Measurements from ENCODE around the gene PTCD2. TPM values are rescaled to one million over a fixed set of nuclear protein-coding genes. Genes with fewer than 3 reads are reported as not detected.

The PTCD2 gene
- total and polyA plus RNA-seq, 2 experiments from 2014 or later: 6.3 to 14.3 TPM

DNA sequence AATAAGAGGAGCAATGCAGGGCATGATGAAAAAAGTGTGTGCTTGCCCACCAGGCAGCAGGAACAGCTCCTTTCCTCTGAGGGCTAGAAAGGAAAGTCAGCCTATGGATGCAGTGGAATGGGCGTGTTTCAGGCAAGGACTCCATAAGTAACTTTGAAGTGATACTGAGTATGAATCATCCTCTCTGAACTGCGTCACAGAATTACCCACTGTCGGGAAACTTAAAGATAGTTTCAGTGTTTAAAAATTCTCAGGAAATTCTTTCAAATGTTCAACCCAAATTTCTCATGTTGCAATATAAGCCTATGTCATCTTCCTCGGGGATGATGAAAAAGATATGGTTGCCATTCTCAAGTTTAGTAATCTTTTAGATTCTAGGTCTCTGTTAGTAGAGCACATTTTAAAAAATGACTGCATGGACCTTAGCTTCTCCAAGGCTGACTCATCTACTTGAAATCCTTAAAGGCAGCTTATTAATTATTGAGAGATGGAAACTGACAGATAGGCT is 27.7 kb downstream of the PTCD2 start:
- H3K4me1 ChIP-seq (ENCODE audit: low read depth): no peaks in the 10 kb centered on the region
- H3K27ac ChIP-seq: no peak overlapping the region
- TF ChIP-seq, protein P1, sequence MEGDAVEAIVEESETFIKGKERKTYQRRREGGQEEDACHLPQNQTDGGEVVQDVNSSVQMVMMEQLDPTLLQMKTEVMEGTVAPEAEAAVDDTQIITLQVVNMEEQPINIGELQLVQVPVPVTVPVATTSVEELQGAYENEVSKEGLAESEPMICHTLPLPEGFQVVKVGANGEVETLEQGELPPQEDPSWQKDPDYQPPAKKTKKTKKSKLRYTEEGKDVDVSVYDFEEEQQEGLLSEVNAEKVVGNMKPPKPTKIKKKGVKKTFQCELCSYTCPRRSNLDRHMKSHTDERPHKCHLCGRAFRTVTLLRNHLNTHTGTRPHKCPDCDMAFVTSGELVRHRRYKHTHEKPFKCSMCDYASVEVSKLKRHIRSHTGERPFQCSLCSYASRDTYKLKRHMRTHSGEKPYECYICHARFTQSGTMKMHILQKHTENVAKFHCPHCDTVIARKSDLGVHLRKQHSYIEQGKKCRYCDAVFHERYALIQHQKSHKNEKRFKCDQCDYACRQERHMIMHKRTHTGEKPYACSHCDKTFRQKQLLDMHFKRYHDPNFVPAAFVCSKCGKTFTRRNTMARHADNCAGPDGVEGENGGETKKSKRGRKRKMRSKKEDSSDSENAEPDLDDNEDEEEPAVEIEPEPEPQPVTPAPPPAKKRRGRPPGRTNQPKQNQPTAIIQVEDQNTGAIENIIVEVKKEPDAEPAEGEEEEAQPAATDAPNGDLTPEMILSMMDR (IDR thresholded peaks at IDR 0.05; ENCODE audit: low read depth, low read length): no peak
- H3K9me3 ChIP-seq (ENCODE audit: low read depth): no peaks in the 10 kb centered on the region
- H3K36me3 ChIP-seq: peaks cover 8% of the 10 kb centered on the region
- DNase-seq (ENCODE audit: low read depth in 1 of 2, low spot score in 1 of 2): peak in 1 of 2 donors; percentile 95
- no peaks in the 10 kb centered on the region for H3K27me3 ChIP-seq
- no peak overlapping the region for H3K4me3 ChIP-seq

DNA sequence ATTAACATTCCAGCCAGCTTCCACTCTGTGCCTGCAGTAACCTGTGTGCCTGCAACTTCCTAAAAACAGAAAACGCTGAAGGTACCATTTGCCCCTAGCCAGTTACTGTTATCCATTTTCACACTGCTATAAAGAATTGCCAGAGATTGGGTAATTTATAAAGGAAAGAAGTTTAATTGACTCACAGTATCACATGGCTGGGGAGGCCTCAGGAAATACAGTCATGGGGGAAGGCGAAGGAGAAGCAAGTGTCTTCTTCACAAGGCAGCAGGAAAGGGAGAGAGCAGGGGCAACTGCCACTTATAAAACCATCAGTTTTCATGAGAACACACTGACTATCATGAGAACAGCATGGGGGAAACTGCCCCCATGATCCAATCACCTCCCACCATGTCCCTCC is 31.2 kb downstream of the PTCD2 start:
- H3K4me3 ChIP-seq: no peak overlapping the region
- TF ChIP-seq, protein P1 (IDR thresholded peaks at IDR 0.05; ENCODE audit: low read depth, low read length): no peak
- no peaks in the 10 kb centered on the region for H3K9me3 ChIP-seq (ENCODE audit: low read depth)
- H3K27ac ChIP-seq: no peak overlapping the region
- H3K36me3 ChIP-seq: peaks cover 2% of the 10 kb centered on the region
- no peaks in the 10 kb centered on the region for H3K4me1 ChIP-seq (ENCODE audit: low read depth)
- DNase-seq (ENCODE audit: low read depth in 1 of 2, low spot score in 1 of 2): no peak
- no peaks in the 10 kb centered on the region for H3K27me3 ChIP-seq

DNA sequence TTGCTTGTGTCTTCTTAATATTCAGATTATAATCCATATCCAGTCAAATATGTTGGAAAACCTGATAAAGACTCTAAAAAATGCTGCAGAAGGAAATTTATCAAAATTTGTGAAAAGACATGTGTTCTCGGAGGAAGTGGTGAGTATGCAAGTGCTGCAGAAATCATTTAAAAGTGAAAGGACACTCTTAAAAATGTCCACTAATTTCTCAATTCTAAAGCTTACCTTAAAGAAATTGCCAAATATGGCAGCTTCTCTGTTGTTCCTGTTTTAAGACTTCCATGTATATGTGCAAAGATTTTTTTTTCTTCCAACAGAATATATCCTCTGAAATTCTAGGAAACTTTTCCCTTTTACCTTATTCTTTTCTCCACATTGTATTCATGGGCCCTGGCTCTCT is 32.4 kb downstream of the PTCD2 start:
- Histone ChIP-seq H3K27ac (no peak overlapping the region), H3K36me3 (peaks cover 2% of the 10 kb centered on the region), H3K4me3 (no peak overlapping the region), H3K4me1 (ENCODE audit: low read depth) (no peaks in the 10 kb centered on the region), H3K9me3 (ENCODE audit: low read depth) (no peaks in the 10 kb centered on the region), H3K27me3 (no peaks in the 10 kb centered on the region)
- TF ChIP-seq, protein P1 (IDR thresholded peaks at IDR 0.05; ENCODE audit: low read depth, low read length): no peak
- DNase-seq (ENCODE audit: low read depth in 1 of 2, low spot score in 1 of 2): no peak

DNA sequence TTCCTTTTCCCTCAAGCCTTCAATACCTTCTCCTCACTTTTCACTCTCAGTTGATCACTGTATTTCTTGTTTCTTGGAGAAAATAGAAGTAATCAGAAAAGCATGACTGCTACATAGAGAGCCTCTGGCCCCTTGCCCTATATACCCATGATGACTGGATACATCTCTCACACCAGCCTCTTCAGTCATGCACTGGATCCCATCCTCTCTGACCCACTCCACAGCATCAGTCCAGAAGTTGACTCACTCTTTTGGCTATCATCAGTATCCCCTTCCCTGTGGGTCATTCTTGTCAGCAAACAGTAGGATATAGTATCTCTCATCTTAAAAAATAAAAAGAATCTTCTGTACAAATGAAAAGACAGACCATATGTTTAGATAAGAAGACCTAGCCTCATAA is 32.9 kb downstream of the PTCD2 start:
- no peak overlapping the region for H3K27ac ChIP-seq
- no peaks in the 10 kb centered on the region for H3K9me3 ChIP-seq (ENCODE audit: low read depth)
- no peaks in the 10 kb centered on the region for H3K27me3 ChIP-seq
- DNase-seq (ENCODE audit: low read depth in 1 of 2, low spot score in 1 of 2): peak in 1 of 2 donors; percentile 47
- no peaks in the 10 kb centered on the region for H3K4me1 ChIP-seq (ENCODE audit: low read depth)
- TF ChIP-seq, protein P1 (IDR thresholded peaks at IDR 0.05; ENCODE audit: low read depth, low read length): no peak
- H3K36me3 ChIP-seq: peaks cover 2% of the 10 kb centered on the region
- no peak overlapping the region for H3K4me3 ChIP-seq

DNA sequence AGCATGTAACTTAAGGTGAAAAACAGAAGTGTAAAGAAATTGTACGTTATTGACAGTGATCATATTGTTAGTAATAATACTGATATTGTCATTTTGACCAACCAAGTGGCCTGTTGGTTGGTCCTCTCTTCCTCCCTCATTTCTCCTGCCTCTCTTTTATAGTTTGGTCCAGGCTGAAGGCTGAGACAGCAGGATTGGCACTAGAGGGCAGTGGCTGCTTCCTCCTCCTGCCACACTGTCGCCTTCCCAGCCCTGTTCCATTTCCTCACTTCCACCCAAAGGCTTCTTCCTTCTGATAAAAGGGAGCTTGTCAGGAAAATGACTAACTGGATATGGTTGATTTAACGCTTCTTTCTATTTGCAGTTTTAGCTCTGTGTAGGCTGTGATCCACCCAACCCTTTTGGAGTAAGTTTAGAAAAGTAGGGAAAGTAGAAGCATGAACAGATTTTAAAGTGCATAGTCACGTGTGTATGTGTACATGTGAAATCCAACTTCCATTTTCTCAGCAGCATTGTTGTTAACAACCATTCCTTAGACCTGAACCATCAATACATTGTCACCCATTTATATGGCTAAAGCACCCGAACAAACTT is 35.6 kb downstream of the PTCD2 start:
- H3K4me1 ChIP-seq (ENCODE audit: low read depth): no peaks in the 10 kb centered on the region
- peak; percentile 44 to 58 for DNase-seq (ENCODE audit: low read depth in 1 of 2, low spot score in 1 of 2)
- H3K9me3 ChIP-seq (ENCODE audit: low read depth): no peaks in the 10 kb centered on the region
- no peak overlapping the region for H3K27ac ChIP-seq
- H3K36me3 ChIP-seq: peaks cover 8% of the 10 kb centered on the region
- H3K4me3 ChIP-seq: no peak overlapping the region
- no peaks in the 10 kb centered on the region for H3K27me3 ChIP-seq
- TF ChIP-seq, protein P1 (IDR thresholded peaks at IDR 0.05; ENCODE audit: low read depth, low read length): peak; percentile 44

All from cardiac muscle cell (in vitro differentiated cells and primary cell).